HG03565 (cell line): ENCODE measurements around the gene CACHD1.
"Not testable (repeated sequence)": the region's sequence is repeated elsewhere in the genome, so short reads cannot be mapped to it uniquely, and the experiment has no call there.

ENCODE experiments used
- ATAC-seq: cut with Tn5 transposase; IDR thresholded peaks from one replicate; pipeline ENCODE4 v1.9.1; 2021; ENCODE audit warnings: mild to moderate bottlenecking, moderate library complexity; ENCODE audit not compliant: unreplicated experiment

Gene CACHD1

GRCh38 chr1:64686828-64687724 is 217.1 kb downstream of the CACHD1 start:
- peak; percentile 80 for ATAC-seq

GRCh38 chr1:64687725-64688327 is 217.9 kb downstream of the CACHD1 start:
- ATAC-seq, result no peak

- no peak for ATAC-seq
Measured at GRCh38 chr1:64691626-64692025, 221.7 kb downstream of the CACHD1 start.

- no peak for ATAC-seq
Measured at GRCh38 chr1:64692911-64693310, 223.0 kb downstream of the CACHD1 start.

- ATAC-seq, result no peak
Measured at GRCh38 chr1:64693406-64693805, 223.5 kb downstream of the CACHD1 start.

- no peak for ATAC-seq
Measured at GRCh38 chr1:64696879-64697278, 226.9 kb downstream of the CACHD1 start.

- no peak for ATAC-seq
Measured at GRCh38 chr1:64699327-64699726, 229.4 kb downstream of the CACHD1 start.

GRCh38 chr1:64701071-64701470 is 231.1 kb downstream of the CACHD1 start:
- ATAC-seq, result no peak

GRCh38 chr1:64701886-64702285 is 232.0 kb downstream of the CACHD1 start:
- ATAC-seq, result no peak

GRCh38 chr1:64702670-64703069 is 232.7 kb downstream of the CACHD1 start:
- ATAC-seq, result not testable (repeated sequence)

GRCh38 chr1:64703600-64703999 is 233.7 kb downstream of the CACHD1 start:
- ATAC-seq, result no peak

- no peak for ATAC-seq
Measured at GRCh38 chr1:64705591-64705990, 235.7 kb downstream of the CACHD1 start.

- no peak for ATAC-seq
Measured at GRCh38 chr1:64711266-64711665, 241.3 kb downstream of the CACHD1 start.

GRCh38 chr1:64712049-64712448 is 242.1 kb downstream of the CACHD1 start:
- no peak for ATAC-seq

GRCh38 chr1:64715186-64715585 is 245.3 kb downstream of the CACHD1 start:
- ATAC-seq, result no peak

GRCh38 chr1:64721135-64721534 is 251.2 kb downstream of the CACHD1 start:
- no peak for ATAC-seq

- no peak for ATAC-seq
Measured at GRCh38 chr1:64721576-64722145, 251.7 kb downstream of the CACHD1 start.

GRCh38 chr1:64727861-64728260 is 257.9 kb downstream of the CACHD1 start:
- ATAC-seq, result no peak

GRCh38 chr1:64733581-64734286 is 263.8 kb downstream of the CACHD1 start:
- ATAC-seq, result no peak

GRCh38 chr1:64734287-64734652 is 264.3 kb downstream of the CACHD1 start:
- no peak for ATAC-seq

- ATAC-seq, result not testable (repeated sequence)
Measured at GRCh38 chr1:64740687-64741086, 270.8 kb downstream of the CACHD1 start.
